GM18870 (cell line): ENCODE measurements around the gene CRB3.
"Not testable (repeated sequence)": the region's sequence is repeated elsewhere in the genome, so short reads cannot be mapped to it uniquely, and the experiment has no call there.

ENCODE experiments used
- ATAC-seq: cut with Tn5 transposase; IDR thresholded peaks from one replicate; pipeline ENCODE4 v1.9.1; 2021; ENCODE audit warnings: moderate library complexity; ENCODE audit not compliant: unreplicated experiment

Gene CRB3

GRCh38 chr19:6464070-6464873 is at the start of gene CRB3:
TSS of gene CRB3 (plus strand) at chr19:6464271. CDS start at chr19:6464702, 431 bp downstream.
- ATAC-seq: no peak

GRCh38 chr19:6414793-6415590 is 49.1 kb upstream of the CRB3 start:
- ATAC-seq: no peak

- ATAC-seq: no peak
These were observed 48.4 kb upstream of the CRB3 start for GRCh38 chr19:6415591-6416190.

GRCh38 chr19:6416658-6417405 is 47.2 kb upstream of the CRB3 start:
- no peak for ATAC-seq

- no peak for ATAC-seq
These were observed 46.1 kb upstream of the CRB3 start for GRCh38 chr19:6417713-6418561.

- ATAC-seq: no peak
These were observed 45.5 kb upstream of the CRB3 start for GRCh38 chr19:6418562-6418932.

- no peak for ATAC-seq
These were observed 42.7 kb upstream of the CRB3 start for GRCh38 chr19:6421075-6422014.

- ATAC-seq: no peak
These were observed 40.4 kb upstream of the CRB3 start for GRCh38 chr19:6423499-6424194.

- no peak for ATAC-seq
These were observed 39.7 kb upstream of the CRB3 start, which contains the start of gene KHSRP for GRCh38 chr19:6424195-6424938. TSS of gene KHSRP (minus strand) at chr19:6424811. CDS start at chr19:6424701, 110 bp downstream.

GRCh38 chr19:6424939-6425731 is 38.9 kb upstream of the CRB3 start:
- ATAC-seq: peak; percentile 86

- ATAC-seq: no peak
These were observed 38.1 kb upstream of the CRB3 start for GRCh38 chr19:6425732-6426620.

- ATAC-seq: no peak
These were observed 36.9 kb upstream of the CRB3 start for GRCh38 chr19:6427131-6427530.

- not testable (repeated sequence) for ATAC-seq
These were observed 35.2 kb upstream of the CRB3 start for GRCh38 chr19:6428692-6429418.

GRCh38 chr19:6429419-6430221 is 34.5 kb upstream of the CRB3 start:
- ATAC-seq: no peak
